Neural progenitor cell (in vitro differentiated cells): Measurements from ENCODE around the gene GASK1A.

Experiments
- CTCF ChIP-seq: fragments of 200-600 bp; sonication (generic); IDR thresholded peaks from 2 replicates; pipeline ENCODE4 v1.5.1; 2017; ENCODE audit warnings: antibody characterized with exemption, mild to moderate bottlenecking
- EZH2 ChIP-seq: fragments of 200-600 bp; sonication (generic); IDR thresholded peaks from 2 replicates; pipeline ENCODE4 v1.6.1; 2017; ENCODE audit warnings: antibody characterized with exemption, mild to moderate bottlenecking, moderate library complexity
- EZH2phosphoT487 ChIP-seq: fragments of 200-600 bp; sonication (generic); IDR thresholded peaks from 2 replicates; pipeline ENCODE4 v1.6.1; 2017; ENCODE audit warnings: antibody characterized with exemption

DNA sequence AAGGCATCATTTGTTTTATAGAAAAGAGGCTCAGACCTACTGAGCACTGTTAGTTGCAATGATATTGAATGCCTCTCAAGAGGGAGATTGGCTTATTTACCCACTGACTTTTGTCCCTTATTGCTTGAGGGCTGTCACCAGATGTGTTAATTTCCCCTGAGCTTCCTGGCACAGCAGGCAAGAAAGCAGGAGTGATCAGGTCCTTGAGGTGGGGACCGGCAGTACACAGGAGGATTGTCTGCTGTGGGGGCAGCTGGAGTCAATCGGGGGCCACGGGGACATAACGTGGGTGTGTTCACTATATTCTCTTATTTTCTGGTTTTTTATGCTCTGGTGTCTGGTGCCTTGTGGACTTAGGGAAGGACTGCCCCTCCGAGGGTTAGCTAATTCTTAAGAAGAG is 44.6 kb downstream of the GASK1A start:
- TF ChIP-seq CTCF (no peak), EZH2 (no peak), EZH2phosphoT487 (no peak)
